Thyroid gland (tissue), 4 donors: Measurements from ENCODE around the gene EHD3.

Experiments used
- CTCF ChIP-seq, 6 experiments: fragments of 200-600 bp in 3 of 6; fragments of 450-650 bp in 3 of 6; sonication (generic) in 3 of 6; IDR thresholded peaks; one replicate each; pipeline ENCODE4 v1.5.1; 2016 to 2019; ENCODE audit warnings: antibody characterized with exemption in 6 of 6, mild to moderate bottlenecking in 2 of 6, inconsistent platforms in 1 of 6, moderate library complexity in 1 of 6
- POLR2A ChIP-seq, 2 donors: fragments of 450-650 bp; IDR thresholded peaks; one replicate each; pipeline ENCODE4 v1.6.1; 2017; ENCODE audit warnings: antibody characterized with exemption in 2 of 2, mild to moderate bottlenecking in 2 of 2, moderate library complexity in 1 of 2

DNA sequence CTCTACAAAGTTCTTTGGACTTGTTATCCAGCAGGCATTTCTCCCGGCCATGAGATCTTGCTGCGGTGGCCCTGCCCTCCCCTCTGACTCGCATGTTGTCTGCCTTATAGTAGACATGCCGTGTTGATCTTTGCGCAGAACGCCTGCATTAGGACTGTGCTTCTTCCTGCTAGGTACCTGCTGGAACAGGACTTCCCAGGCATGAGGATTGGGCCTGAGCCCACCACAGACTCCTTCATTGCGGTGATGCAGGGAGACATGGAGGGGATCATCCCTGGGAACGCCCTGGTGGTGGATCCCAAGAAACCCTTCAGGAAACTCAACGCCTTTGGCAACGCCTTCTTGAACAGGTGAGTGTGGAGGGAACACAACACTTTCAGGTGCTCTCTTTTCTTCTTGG, 10.1 kb downstream of the EHD3 start:
- TF ChIP-seq POLR2A (IDR thresholded peaks at IDR 0.05) (no peak), CTCF (IDR thresholded peaks at IDR 0.05) (no peak)
